Suprapubic skin (tissue), 4 donors: ENCODE results near the gene MCRIP2. TPM values are rescaled to one million over a fixed set of nuclear protein-coding genes. Genes with fewer than 3 reads are reported as not detected.

ENCODE experiments used
- DNase-seq, 2 donors: peaks; one replicate each; pipeline ENCODE4 v3.0.0-alpha.2; 2019; ENCODE audit warnings: low spot score in 2 of 2
- H3K27ac ChIP-seq: fragments of 200-600 bp; sonication (generic); one replicate; pipeline ENCODE4 v1.5.1; 2019
- H3K27me3 ChIP-seq: fragments of 200-600 bp; sonication (generic); one replicate; pipeline ENCODE4 v1.5.1; 2019
- H3K36me3 ChIP-seq: fragments of 200-600 bp; sonication (generic); one replicate; pipeline ENCODE4 v1.5.1; 2019
- H3K4me1 ChIP-seq: fragments of 200-600 bp; sonication (generic); one replicate; pipeline ENCODE4 v1.5.1; 2019
- H3K4me3 ChIP-seq: fragments of 200-600 bp; sonication (generic); one replicate; pipeline ENCODE4 v1.5.1; 2019; ENCODE audit warnings: mild to moderate bottlenecking
- H3K9me3 ChIP-seq: fragments of 200-600 bp; sonication (generic); one replicate; pipeline ENCODE4 v1.5.1; 2019
- EP300 ChIP-seq: sonication (generic); formaldehyde crosslinking; IDR thresholded peaks from one replicate; pipeline ENCODE4 v1.6.1; 2017; ENCODE audit warnings: antibody characterized with exemption
- POLR2A ChIP-seq, 2 donors: fragments of 450-650 bp; IDR thresholded peaks; one replicate each; pipeline ENCODE4 v1.6.1; 2017; ENCODE audit warnings: antibody characterized with exemption in 2 of 2, mild to moderate bottlenecking in 2 of 2, moderate library complexity in 2 of 2
- POLR2AphosphoS5 ChIP-seq, 3 donors: sonication (generic); formaldehyde crosslinking; IDR thresholded peaks; one replicate each; pipeline ENCODE4 v1.6.1; 2017; ENCODE audit warnings: antibody characterized with exemption in 3 of 3
- WGBS: methylation state at CpG from one replicate; pipeline ENCODE4 v1.1.5; 2018; 5-methylcytosine and 5-hydroxymethylcytosine counted together
- total RNA-seq, 4 donors: library from RNA; depleted of rRNA; stranded (reverse); fragments of >200 nt; gene quantifications; one replicate each; pipeline ENCODE4 v1.1.0, GENCODE V29; 2016
- TF ChIP-seq, protein P1 (sequence below), 2 donors: fragments of 200-600 bp in 1 of 2; fragments of 450-650 bp in 1 of 2; sonication (generic) in 1 of 2; IDR thresholded peaks; one replicate each; pipeline ENCODE4 v1.5.1; 2016 to 2019; ENCODE audit warnings: antibody characterized with exemption in 2 of 2, mild to moderate bottlenecking in 1 of 2, moderate library complexity in 1 of 2

The MCRIP2 gene
- total RNA-seq, 4 donors from 2014 or later = 10.3 to 29.8 (median 24.2) TPM

DNA sequence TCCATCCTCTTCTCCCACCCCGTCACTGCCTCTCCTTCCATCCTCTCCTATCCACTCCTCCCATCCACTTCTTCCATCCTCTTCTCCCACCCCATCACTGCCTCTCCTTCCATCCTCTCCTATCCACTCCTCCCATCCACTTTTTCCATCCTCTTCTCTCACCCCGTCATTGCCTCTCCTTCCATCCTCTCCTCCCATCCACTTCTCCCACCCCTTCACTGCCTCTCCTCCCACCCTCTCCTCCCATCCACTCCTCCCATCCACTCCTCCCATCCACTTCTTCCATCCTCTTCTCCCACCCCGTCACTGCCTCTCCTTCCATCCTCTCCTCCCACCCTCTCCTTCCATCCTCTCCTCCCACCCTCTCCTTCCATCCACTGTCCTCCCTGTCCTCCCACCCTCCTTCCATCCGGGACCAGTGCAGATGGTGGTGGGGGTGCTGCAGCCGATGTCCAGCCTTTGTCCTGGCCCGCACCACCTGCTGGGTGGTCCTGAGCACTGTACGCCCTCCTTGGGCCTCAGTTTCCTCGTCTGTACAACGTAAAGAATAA, 9.7 kb upstream of the MCRIP2 start:
- H3K27me3 ChIP-seq = no peaks in the 10 kb centered on the region
- peaks cover 40% of the 10 kb centered on the region for H3K36me3 ChIP-seq
- peaks cover 41% of the 10 kb centered on the region for H3K4me1 ChIP-seq
- no peaks in the 10 kb centered on the region for H3K9me3 ChIP-seq
- H3K27ac ChIP-seq = no peak overlapping the region
- TF ChIP-seq POLR2A (IDR thresholded peaks at IDR 0.05) (no peak), POLR2AphosphoS5 (IDR thresholded peaks at IDR 0.05) (no peak), EP300 (no peak)
- TF ChIP-seq, protein P1, sequence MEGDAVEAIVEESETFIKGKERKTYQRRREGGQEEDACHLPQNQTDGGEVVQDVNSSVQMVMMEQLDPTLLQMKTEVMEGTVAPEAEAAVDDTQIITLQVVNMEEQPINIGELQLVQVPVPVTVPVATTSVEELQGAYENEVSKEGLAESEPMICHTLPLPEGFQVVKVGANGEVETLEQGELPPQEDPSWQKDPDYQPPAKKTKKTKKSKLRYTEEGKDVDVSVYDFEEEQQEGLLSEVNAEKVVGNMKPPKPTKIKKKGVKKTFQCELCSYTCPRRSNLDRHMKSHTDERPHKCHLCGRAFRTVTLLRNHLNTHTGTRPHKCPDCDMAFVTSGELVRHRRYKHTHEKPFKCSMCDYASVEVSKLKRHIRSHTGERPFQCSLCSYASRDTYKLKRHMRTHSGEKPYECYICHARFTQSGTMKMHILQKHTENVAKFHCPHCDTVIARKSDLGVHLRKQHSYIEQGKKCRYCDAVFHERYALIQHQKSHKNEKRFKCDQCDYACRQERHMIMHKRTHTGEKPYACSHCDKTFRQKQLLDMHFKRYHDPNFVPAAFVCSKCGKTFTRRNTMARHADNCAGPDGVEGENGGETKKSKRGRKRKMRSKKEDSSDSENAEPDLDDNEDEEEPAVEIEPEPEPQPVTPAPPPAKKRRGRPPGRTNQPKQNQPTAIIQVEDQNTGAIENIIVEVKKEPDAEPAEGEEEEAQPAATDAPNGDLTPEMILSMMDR (IDR thresholded peaks at IDR 0.05) = no peak
- H3K4me3 ChIP-seq = no peak overlapping the region
- 57% methylated on average over 9 of the region's 9 CpGs for WGBS
- DNase-seq = no peak

- DNase-seq = no peak
- Histone ChIP-seq H3K4me3 (no peak overlapping the region), H3K36me3 (peaks cover 32% of the 10 kb centered on the region), H3K4me1 (peaks cover 43% of the 10 kb centered on the region), H3K27me3 (no peaks in the 10 kb centered on the region), H3K27ac (no peak overlapping the region), H3K9me3 (no peaks in the 10 kb centered on the region)
- WGBS = 91% methylated on average over 17 of the region's 67 CpGs
- TF ChIP-seq POLR2AphosphoS5 (IDR thresholded peaks at IDR 0.05) = no peak
- TF ChIP-seq, protein P1 (IDR thresholded peaks at IDR 0.05) = no peak
- TF ChIP-seq POLR2A (IDR thresholded peaks at IDR 0.05) = no peak
- TF ChIP-seq EP300 = no peak
Observed at GRCh38 chr16:632486-633335, 8.9 kb upstream of the MCRIP2 start.

DNA sequence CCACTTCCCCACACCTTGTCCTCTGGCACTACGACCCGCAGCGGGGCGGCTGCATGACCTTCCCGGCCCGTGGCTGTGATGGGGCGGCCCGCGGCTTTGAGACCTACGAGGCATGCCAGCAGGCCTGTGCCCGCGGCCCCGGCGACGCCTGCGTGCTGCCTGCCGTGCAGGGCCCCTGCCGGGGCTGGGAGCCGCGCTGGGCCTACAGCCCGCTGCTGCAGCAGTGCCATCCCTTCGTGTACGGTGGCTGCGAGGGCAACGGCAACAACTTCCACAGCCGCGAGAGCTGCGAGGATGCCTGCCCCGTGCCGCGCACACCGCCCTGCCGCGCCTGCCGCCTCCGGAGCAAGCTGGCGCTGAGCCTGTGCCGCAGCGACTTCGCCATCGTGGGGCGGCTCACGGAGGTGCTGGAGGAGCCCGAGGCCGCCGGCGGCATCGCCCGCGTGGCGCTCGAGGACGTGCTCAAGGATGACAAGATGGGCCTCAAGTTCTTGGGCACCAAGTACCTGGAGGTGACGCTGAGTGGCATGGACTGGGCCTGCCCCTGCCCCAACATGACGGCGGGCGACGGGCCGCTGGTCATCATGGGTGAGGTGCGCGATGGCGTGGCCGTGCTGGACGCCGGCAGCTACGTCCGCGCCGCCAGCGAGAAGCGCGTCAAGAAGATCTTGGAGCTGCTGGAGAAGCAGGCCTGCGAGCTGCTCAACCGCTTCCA, 8.1 kb upstream of the MCRIP2 start:
- 94% methylated on average over 42 of the region's 74 CpGs for WGBS
- Histone ChIP-seq H3K4me3 (no peak overlapping the region), H3K36me3 (peaks cover 24% of the 10 kb centered on the region), H3K9me3 (no peaks in the 10 kb centered on the region), H3K27ac (no peak overlapping the region), H3K4me1 (peaks cover 43% of the 10 kb centered on the region), H3K27me3 (no peaks in the 10 kb centered on the region)
- no peak for DNase-seq
- TF ChIP-seq POLR2AphosphoS5 (IDR thresholded peaks at IDR 0.05) = no peak
- TF ChIP-seq, protein P1 (IDR thresholded peaks at IDR 0.05) = no peak
- TF ChIP-seq EP300 = no peak
- TF ChIP-seq POLR2A (IDR thresholded peaks at IDR 0.05) = no peak

DNA sequence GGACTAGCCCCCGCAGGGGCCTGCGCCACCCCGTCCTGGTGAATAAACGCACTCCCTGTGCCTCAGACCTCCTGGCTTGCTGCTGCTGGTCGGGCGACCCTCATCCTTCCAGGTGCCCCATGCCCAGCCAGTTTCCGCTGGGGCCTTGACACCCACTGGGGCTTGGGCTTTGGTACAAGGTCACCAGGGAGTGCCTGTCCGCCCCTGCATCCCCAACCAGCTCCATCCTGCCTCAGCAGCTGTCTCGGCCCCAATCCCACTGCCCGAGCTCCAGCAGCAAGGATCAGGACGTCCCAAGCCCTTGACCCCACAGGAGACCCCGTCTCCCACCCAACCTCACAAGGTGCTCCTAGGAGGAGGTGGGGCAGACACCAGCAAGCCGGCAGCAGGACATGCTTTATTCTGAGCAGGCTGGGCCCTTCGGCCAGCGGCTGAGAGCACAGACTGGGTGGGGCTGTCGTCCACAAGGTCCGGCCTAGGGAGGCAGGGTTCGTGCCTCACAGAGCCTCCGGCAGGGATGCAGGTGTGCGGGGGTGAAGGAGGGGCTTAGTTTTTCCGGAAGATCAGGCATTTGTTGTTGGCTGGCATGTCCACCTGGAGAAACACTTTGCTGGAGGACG, 7.5 kb upstream of the MCRIP2 start:
- 91% methylated on average over 15 of the region's 22 CpGs for WGBS
- no peak for DNase-seq
- H3K9me3 ChIP-seq = no peaks in the 10 kb centered on the region
- peaks cover 19% of the 10 kb centered on the region for H3K36me3 ChIP-seq
- TF ChIP-seq EP300 (no peak), POLR2AphosphoS5 (IDR thresholded peaks at IDR 0.05) (no peak), POLR2A (IDR thresholded peaks at IDR 0.05) (no peak)
- TF ChIP-seq, protein P1 (IDR thresholded peaks at IDR 0.05) = no peak
- no peak overlapping the region for H3K27ac ChIP-seq
- peaks cover 43% of the 10 kb centered on the region for H3K4me1 ChIP-seq
- no peak overlapping the region for H3K4me3 ChIP-seq
- no peaks in the 10 kb centered on the region for H3K27me3 ChIP-seq
